GM18511 (cell line): ENCODE measurements around the gene PPP6R3.
"Not testable (repeated sequence)": the region's sequence is repeated elsewhere in the genome, so short reads cannot be mapped to it uniquely, and the experiment has no call there.

Experiments
- ATAC-seq: cut with Tn5 transposase; IDR thresholded peaks from one replicate; pipeline ENCODE4 v1.9.1; 2021; ENCODE audit warnings: mild to moderate bottlenecking, moderate library complexity; ENCODE audit not compliant: unreplicated experiment

The PPP6R3 gene

GRCh38 chr11:68433541-68433940 is 27.0 kb upstream of the PPP6R3 start:
- ATAC-seq: no peak

DNA sequence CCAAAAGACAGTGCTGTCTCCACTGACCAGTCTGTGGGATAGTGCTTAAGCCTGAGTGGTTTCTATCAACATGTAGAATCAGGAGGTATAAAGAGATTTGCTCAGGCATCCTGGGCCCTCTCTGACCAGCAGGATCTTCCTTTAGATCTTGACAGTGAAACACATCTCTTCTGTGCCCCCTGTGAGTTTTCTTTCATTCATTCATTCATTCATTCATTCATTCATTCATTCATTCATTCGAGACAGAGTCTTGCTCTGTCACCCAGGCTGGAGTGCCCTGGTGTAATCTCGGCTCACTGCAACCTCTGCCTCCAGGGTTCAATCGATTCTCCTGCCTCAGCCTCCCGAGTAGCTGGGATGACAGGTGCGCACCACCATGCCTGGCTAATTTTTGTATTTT is 26.4 kb upstream of the PPP6R3 start:
- not testable (repeated sequence) for ATAC-seq

DNA sequence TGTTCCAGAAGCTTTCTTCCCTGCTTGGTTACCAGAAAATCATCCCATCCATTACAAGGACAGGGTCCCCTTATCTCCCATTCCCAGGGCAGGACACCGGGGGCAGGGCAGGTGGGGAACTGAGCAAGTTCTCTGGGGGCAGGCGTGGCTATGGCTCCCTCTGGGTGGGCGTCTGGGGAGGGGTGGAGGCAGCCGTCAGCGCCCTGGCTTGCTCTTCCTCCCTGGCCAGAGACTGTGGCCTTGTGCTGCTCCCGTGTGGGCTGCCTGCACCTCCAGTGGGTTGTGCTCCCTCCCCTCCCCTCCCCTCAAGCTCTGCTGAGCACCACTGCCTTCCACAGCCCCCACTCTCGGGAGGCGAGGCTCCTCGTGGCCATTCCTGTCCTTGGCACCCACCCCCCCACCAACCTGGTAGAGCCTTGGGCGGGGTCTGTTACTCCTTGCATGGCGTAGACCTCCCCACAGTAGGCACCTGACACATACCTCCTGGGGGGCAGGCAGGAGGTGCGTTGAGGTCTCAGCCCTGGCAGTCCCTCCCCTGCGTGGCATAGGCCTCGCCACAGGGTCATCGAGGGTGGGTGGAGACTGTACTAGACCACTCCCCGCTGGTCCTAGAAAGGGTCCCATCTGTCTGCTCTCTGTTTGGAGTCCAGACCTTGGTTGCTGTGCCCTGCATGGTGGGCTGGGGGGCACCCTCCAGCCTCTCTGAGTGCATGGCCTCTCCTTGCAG is 24.2 kb upstream of the PPP6R3 start:
- no peak for ATAC-seq

DNA sequence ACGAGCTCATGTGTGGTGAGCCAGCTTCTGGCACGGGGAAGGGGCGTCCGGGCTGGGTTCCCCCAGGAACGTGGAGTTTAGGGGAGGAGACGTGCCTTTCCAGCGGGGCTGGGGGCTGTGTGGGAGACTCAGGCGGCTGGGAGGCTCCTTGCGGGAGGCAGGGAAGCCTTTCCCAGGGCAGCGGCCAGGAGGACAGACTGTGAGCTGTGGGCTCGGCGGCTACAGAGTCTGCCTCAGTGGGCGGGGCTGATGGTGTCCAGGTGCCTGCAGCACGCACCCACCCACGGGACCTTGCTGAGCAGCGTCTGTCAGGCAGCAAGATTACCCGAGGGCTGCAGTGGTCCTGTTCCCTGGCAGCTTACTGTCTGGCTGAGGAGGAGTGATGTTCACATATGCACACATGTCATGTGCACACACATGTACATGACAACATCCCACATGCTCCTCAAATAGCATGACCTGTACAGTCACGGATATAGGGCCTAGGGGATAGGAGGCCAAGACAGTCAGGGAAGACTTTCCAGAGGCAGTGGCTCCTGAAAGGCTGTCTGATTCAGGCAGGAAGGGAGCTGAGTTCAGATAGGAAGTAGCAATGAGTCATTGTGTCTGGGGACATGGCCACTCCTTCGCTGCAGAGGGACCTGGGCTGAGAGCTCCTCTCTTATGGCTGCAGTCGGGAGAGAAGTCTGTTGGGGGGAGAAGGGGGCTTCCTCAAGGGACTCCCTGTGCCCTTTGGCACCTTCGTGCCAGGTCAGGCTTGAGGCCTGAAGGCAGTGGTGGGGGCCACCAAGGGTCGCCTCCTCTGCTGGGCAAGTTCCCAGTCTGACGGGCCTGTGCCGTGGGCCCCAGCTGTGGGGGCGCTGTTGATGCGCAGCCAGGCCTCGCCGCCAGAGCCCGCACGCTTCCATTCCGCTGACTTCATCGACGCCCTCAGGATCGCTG is 23.3 kb upstream of the PPP6R3 start:
- ATAC-seq: no peak

DNA sequence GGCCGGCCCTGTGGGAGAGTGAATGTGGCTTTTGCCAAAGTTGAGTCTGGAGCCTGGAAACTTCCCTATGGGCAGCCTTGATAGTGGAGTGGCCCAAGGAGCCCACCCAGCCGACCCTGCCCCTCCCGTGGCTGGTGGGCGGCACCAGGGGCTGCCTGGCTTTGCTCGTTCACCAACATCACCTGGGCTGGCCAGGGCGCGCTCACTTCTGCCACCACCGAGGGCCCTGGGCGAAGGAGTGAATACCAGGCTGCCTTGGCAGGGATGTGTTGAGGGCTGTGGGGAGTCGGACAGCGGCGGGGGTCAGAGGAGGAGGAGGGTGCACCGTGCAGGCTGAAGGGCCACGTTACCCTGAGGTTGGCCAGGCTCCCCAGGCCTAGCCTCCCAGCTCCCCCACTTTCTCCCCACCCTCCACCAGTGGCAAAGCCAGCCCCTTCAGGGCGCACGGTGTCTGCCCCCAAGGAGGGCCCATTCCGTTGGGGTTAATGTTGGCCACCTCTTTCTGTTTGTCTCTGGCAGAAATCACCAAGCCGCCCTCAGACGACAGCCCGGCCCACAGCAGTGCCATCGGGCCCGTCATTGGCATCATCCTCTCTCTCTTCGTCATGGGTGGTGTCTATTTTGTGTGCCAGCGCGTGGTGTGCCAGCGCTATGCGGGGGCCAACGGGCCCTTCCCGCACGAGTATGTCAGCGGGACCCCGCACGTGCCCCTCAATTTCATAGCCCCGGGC is 22.5 kb upstream of the PPP6R3 start:
- no peak for ATAC-seq

GRCh38 chr11:68438658-68439259 is 21.8 kb upstream of the PPP6R3 start:
- ATAC-seq: no peak

GRCh38 chr11:68439355-68440065 is 21.0 kb upstream of the PPP6R3 start:
- no peak for ATAC-seq

- ATAC-seq: no peak
Measured at GRCh38 chr11:68440224-68440623, 20.3 kb upstream of the PPP6R3 start.

- no peak for ATAC-seq
Measured at GRCh38 chr11:68441466-68442230, 18.9 kb upstream of the PPP6R3 start.

DNA sequence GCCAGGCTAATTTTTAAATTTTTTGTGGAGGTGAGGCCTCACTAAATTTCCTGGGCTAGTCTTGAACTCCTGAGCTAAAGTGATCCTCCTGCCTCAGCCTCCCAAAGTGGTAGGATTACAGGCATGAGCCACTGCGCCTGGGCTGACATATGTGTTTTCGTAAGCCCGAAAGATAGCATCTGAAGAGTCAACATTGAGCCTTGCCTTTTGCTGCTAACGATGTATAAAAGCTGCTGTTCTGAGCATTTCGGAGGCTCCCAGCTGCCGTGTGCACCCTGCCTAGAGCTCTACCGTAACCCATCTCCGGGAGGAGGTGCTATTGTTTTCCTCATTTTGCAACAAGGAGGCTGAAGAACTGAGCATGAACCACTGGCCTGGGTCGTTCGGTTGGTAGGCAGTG is 18.1 kb upstream of the PPP6R3 start:
- no peak for ATAC-seq

- no peak for ATAC-seq
Measured at GRCh38 chr11:68444566-68444965, 16.0 kb upstream of the PPP6R3 start.

- no peak for ATAC-seq
Measured at GRCh38 chr11:68445531-68446035, 15.0 kb upstream of the PPP6R3 start.

- no peak for ATAC-seq
Measured at GRCh38 chr11:68446046-68446725, 14.4 kb upstream of the PPP6R3 start.

- ATAC-seq: peak; percentile 51
Measured at GRCh38 chr11:68447015-68447801, 13.3 kb upstream of the PPP6R3 start.

GRCh38 chr11:68447914-68448313 is 12.6 kb upstream of the PPP6R3 start:
- ATAC-seq: not testable (repeated sequence)

GRCh38 chr11:68448604-68449011 is 11.9 kb upstream of the PPP6R3 start:
- no peak for ATAC-seq

DNA sequence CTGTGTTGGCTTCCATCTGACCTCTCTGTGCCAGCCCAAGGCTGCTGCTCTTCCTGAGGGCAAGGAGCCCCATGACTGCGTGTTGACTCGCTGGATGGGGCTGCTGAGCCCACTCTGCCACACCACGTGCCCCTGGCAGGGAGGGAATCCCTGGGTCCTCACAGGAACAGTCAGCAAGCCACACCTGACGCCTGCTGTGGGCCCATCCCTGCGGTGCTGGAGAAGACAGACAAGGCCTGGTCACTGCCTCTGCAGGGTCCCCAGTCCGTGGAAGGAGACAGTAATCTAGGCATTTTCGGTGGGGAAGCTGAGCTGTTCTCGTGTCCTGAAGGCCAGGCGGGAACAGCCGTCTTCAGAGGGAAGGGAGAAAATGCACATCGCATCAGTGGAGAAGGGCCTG is 10.6 kb upstream of the PPP6R3 start:
- no peak for ATAC-seq

DNA sequence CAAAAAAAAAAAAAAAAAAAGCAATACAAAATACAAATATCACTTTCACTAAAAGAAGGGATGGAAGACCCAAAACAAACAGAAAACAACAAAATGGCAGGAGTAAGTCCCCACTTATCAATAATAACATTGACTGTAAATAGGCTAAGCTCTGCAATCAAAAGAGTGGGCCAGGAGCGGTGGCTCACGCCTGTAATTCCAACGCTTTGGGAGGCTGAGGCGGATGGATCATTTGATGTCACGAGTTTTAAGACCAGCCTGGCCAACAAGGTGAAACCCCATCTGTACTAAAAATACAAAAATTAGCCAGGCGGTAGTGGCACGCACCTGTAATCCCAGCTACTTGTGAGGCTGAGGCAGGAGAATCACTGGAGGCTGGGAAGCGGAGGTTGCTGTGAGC is 9.8 kb upstream of the PPP6R3 start:
- ATAC-seq: no peak
